ENCODE data around the gene S1PR5.
"Not testable (repeated sequence)": the region's sequence is repeated elsewhere in the genome, so short reads cannot be mapped to it uniquely, and the experiment has no call there.

The S1PR5 gene

GRCh38 chr19:10533646-10534386, 16.6 kb upstream of the S1PR5 start:
- in situ Hi-C loops (cut with HindIII; ENCODE audit: low pct_ligation_motif_present, low sequenced_read_pairs): no loop called here
- DNase-seq: peak; percentile 73
- peak overlapping the region; percentile 56 for H3K27ac ChIP-seq
- no peak overlapping the region for H3K4me3 ChIP-seq (ENCODE audit: low read depth, low read length)
- H3K27me3 ChIP-seq (replicated peaks): no peaks in the 10 kb centered on the region
- H3K36me3 ChIP-seq (replicated peaks): no peaks in the 10 kb centered on the region
- no peak for TF ChIP-seq CTCF (IDR thresholded peaks at IDR 0.05; ENCODE audit: low read depth, low read length, missing control alignments)

- no peak for DNase-seq
- TF ChIP-seq CTCF (IDR thresholded peaks at IDR 0.05; ENCODE audit: low read depth, low read length, missing control alignments): no peak
- H3K27me3 ChIP-seq (replicated peaks): no peaks in the 10 kb centered on the region
- in situ Hi-C loops (cut with HindIII; ENCODE audit: low pct_ligation_motif_present, low sequenced_read_pairs): no loop called here
- no peak overlapping the region for H3K4me3 ChIP-seq (ENCODE audit: low read depth, low read length)
- no peaks in the 10 kb centered on the region for H3K36me3 ChIP-seq (replicated peaks)
- H3K27ac ChIP-seq: no peak overlapping the region
These were observed 15.2 kb upstream of the S1PR5 start for GRCh38 chr19:10532457-10532856.

- DNase-seq; H3K27me3 ChIP-seq (replicated peaks); H3K4me3 ChIP-seq (ENCODE audit: low read depth, low read length); H3K27ac ChIP-seq; H3K36me3 ChIP-seq (replicated peaks); in situ Hi-C loops (cut with HindIII; ENCODE audit: low pct_ligation_motif_present, low sequenced_read_pairs): not testable (repeated sequence)
These were observed 9.6 kb upstream of the S1PR5 start for GRCh38 chr19:10526887-10527286.

- H3K27me3 ChIP-seq (replicated peaks): no peaks in the 10 kb centered on the region
- no peak overlapping the region for H3K4me3 ChIP-seq (ENCODE audit: low read depth, low read length)
- H3K36me3 ChIP-seq (replicated peaks): no peaks in the 10 kb centered on the region
- TF ChIP-seq CTCF (IDR thresholded peaks at IDR 0.05; ENCODE audit: low read depth, low read length, missing control alignments): no peak
- H3K27ac ChIP-seq: no peak overlapping the region
- in situ Hi-C loops (cut with HindIII; ENCODE audit: low pct_ligation_motif_present, low sequenced_read_pairs): no loop called here
- DNase-seq: no peak
These were observed 8.4 kb upstream of the S1PR5 start for GRCh38 chr19:10525636-10526035.

GRCh38 chr19:10523135-10523636, 5.9 kb upstream of the S1PR5 start:
- in situ Hi-C loops (cut with HindIII; ENCODE audit: low pct_ligation_motif_present, low sequenced_read_pairs): no loop called here
- Histone ChIP-seq H3K27me3 (replicated peaks) (peaks cover 4% of the 10 kb centered on the region), H3K36me3 (replicated peaks) (no peaks in the 10 kb centered on the region), H3K27ac (no peak overlapping the region), H3K4me3 (ENCODE audit: low read depth, low read length) (no peak overlapping the region)
- no peak for DNase-seq
- TF ChIP-seq CTCF (IDR thresholded peaks at IDR 0.05; ENCODE audit: low read depth, low read length, missing control alignments): no peak

GRCh38 chr19:10521461-10522171, 4.4 kb upstream of the S1PR5 start:
- in situ Hi-C loops (cut with HindIII; ENCODE audit: low pct_ligation_motif_present, low sequenced_read_pairs): no loop called here
- peaks cover 4% of the 10 kb centered on the region for H3K27me3 ChIP-seq (replicated peaks)
- H3K4me3 ChIP-seq (ENCODE audit: low read depth, low read length): no peak overlapping the region
- DNase-seq: no peak
- H3K36me3 ChIP-seq (replicated peaks): no peaks in the 10 kb centered on the region
- no peak for TF ChIP-seq CTCF (IDR thresholded peaks at IDR 0.05; ENCODE audit: low read depth, low read length, missing control alignments)
- H3K27ac ChIP-seq: no peak overlapping the region

Measured in brain microvascular endothelial cell (primary cell).